Loucy (cell line): ENCODE measurements around the gene TAF4B.

Experiments used
- CTCF ChIP-seq: fragments of 200-600 bp; sonication (generic); conservative IDR thresholded peaks from 2 replicates; pipeline ENCODE4 v1.5.1; 2014; ENCODE audit warnings: mild to moderate bottlenecking, antibody characterized with exemption, low read length
- EZH2phosphoT487 ChIP-seq: fragments of 200-600 bp; IDR thresholded peaks from 2 replicates; pipeline ENCODE4 v1.6.1; 2018; ENCODE audit warnings: antibody characterized with exemption, mild to moderate bottlenecking, moderate library complexity, borderline replicate concordance

- TF ChIP-seq CTCF (no peak), EZH2phosphoT487 (no peak)
Measured at GRCh38 chr18:26362021-26362420, 135.8 kb downstream of the TAF4B start.
